Glomerular visceral epithelial cell (primary cell): Measurements from ENCODE around the gene ISM1.

ENCODE experiments used
- DNase-seq: peaks from one replicate; pipeline ENCODE4 v3.0.0-alpha.2; 2016; ENCODE audit errors: extremely low spot score

ISM1 gene

DNA sequence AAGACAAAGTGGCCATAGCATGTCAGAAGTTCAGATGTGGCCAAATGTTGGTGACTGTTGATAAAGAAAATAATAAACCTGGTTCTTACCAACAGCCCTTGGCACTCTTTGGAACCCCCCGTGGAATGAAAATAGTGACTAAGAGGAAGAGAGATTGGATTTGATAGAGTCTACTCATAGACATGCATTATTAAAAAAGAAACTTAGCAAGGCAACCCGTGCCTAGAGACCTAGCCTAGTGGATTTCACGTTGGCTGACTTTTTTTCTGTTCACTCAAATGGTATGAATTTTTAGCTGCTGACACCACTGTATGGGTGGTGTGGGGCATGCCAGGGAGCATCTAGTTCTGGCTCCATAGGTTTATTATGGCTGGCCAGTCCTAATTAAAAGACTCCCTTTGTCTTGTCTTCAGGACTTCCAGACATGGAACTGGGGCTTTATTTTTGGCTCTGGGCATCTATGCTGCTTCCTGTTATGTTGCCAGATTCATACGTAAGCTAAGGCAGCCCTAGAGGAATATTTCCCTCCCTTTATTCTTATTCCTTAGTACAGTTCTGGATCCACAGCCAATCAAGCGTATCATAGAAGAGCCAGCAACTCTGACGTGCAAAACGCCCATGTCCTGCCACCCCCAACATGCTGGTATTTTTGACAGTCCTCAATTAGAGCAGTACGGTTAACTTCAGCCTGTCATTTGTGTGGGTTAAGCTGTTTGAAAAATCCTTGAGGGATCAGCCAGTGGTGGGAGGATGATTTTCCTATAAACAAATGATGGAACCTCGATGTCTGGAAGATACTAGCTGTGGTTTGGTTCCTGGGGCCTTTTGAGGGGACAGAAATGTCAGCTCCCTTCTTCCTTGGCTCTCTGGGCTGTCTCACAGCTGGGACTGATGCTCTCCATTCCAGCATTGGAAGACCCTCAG lies 127.5 kb downstream of the ISM1 start:
- DNase-seq: no peak

DNA sequence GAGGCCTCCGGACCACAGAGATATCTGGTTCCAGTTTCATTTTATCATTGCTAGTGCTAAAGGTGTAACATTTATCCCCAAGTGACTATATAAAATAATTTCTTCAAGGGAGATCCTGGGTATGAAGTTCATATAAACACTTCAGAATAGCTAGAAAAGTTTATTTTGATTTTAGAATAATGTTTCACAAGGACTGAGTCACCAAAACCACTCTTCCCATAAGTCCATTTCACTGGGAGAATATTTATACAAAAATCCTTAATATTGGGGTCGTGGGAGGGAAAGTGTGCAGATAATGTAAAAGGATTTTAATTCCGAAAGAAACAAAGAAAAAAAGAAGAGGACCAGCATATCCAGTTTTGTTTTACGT lies 128.1 kb downstream of the ISM1 start:
- no peak for DNase-seq
